HEK293T (cell line): Measurements from ENCODE around the gene PANK1.

Source experiments
- ARNT ChIP-seq: fragments of 450-650 bp; IDR thresholded peaks from 2 replicates; pipeline ENCODE4 v1.6.1; 2017; ENCODE audit warnings: mild to moderate bottlenecking
- BHLHE40 ChIP-seq: fragments of 450-650 bp; IDR thresholded peaks from 2 replicates; pipeline ENCODE4 v1.6.1; 2016; ENCODE audit warnings: mild to moderate bottlenecking, moderate library complexity, borderline replicate concordance
- CTBP1 ChIP-seq: fragments of 450-650 bp; IDR thresholded peaks from 2 replicates; pipeline ENCODE4 v1.6.1; 2016; ENCODE audit warnings: borderline replicate concordance
- ELF4 ChIP-seq: fragments of 450-650 bp; IDR thresholded peaks from 2 replicates; pipeline ENCODE4 v1.6.1; 2017; ENCODE audit warnings: antibody characterized with exemption
- FOXA1 ChIP-seq: fragments of 450-650 bp; IDR thresholded peaks from 2 replicates; pipeline ENCODE4 v1.6.1; 2016; ENCODE audit warnings: mild to moderate bottlenecking
- L3MBTL2 ChIP-seq: fragments of 450-650 bp; conservative IDR thresholded peaks from 2 replicates; pipeline ENCODE4 v1.6.1; 2016; ENCODE audit warnings: mild to moderate bottlenecking
- NFRKB ChIP-seq: fragments of 450-650 bp; IDR thresholded peaks from 2 replicates; pipeline ENCODE4 v1.6.1; 2016; ENCODE audit warnings: mild to moderate bottlenecking, moderate library complexity
- SP1 ChIP-seq: fragments of 450-650 bp; IDR thresholded peaks from 2 replicates; pipeline ENCODE4 v1.6.1; 2017
- SUZ12 ChIP-seq: fragments of 450-650 bp; IDR thresholded peaks from 2 replicates; pipeline ENCODE4 v1.6.1; 2016; ENCODE audit warnings: mild to moderate bottlenecking
- ZNF384 ChIP-seq: fragments of 450-650 bp; IDR thresholded peaks from 2 replicates; pipeline ENCODE4 v1.6.1; 2016

GRCh38 chr10:89651916-89652573 lies 7.0 kb upstream of the PANK1 start:
- TF ChIP-seq BHLHE40 (no peak), ZNF384 (no peak), CTBP1 (no peak), FOXA1 (no peak), SP1 (no peak), ARNT (no peak), L3MBTL2 (no peak), SUZ12 (no peak), ELF4 (no peak), NFRKB (no peak)
